IPS DF 4.7 (cell line): ENCODE results near the gene C18orf63.

Experiments used
- DNase-seq: peaks from one replicate; pipeline ENCODE4 v3.0.0-alpha.2; 2013; ENCODE audit warnings: low spot score; ENCODE audit errors: extremely low read depth

C18orf63 gene

DNA sequence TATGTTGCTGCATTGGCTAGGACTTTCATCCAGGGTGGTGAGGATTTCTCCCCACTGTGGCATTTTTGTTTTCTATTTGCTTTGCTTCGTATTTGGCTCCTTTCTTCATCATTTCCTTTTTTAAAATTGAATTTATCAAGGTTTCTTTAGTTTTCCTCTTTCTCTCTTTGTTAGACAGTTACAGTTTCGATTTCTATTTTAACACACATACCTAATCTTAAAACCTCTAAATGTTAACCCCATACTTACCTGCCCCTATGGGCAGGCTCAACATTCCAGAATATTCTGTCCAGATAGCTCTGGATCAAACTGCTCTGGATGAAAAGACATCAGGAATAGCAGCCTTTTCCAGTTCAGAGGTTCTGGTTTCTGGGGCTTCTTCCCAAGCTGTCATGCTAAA, 92.2 kb downstream of the C18orf63 start:
- DNase-seq: no peak
